NCI-H226 (cell line): ENCODE data around the gene MGAT5.

Experiments used
- DNase-seq: peaks from one replicate; pipeline ENCODE4 v3.0.0-alpha.2; 2015

Gene MGAT5

GRCh38 chr2:134432435-134432883 lies 178.6 kb downstream of the MGAT5 start:
- DNase-seq: no peak

GRCh38 chr2:134433469-134433868 lies 179.6 kb downstream of the MGAT5 start:
- DNase-seq: no peak

DNA sequence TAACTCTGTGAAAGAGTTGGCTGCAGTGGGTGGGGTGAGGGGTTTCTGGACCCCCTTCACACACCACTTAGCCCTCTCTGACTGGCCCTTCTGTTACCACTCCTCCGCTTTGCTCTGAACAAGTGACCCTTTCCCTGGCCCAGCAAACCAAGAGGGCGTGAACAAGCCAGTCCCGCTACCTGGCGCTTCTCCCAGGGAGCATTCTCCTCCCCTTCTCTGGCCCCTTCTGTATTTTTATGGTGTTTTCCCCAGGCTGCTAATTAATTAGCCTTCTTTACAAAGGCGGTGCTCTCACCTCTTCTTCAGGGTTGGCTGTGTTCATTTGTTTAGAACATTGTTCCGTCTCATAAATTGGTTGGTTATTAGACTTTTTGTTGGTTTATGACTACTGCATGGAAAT lies 180.1 kb downstream of the MGAT5 start:
- no peak for DNase-seq

DNA sequence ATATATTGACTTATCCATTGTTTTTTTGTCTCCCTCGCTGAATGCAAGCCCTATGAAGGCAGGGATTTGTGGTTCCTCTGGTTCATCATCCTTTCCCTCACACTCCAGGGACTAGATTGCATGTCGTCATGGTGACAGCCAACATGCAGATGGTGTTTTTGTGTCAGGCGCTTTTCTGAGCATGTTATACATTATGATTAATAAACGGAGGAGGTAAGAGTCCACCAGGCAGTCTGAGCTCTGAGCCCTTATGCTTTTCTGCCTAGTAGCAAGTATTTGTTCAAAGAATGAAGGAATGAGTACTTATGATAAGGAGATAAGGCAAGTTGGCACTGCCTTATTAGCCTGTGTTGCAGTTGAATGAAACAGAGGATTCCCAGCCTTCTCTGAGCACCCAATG lies 181.6 kb downstream of the MGAT5 start:
- DNase-seq: no peak

DNA sequence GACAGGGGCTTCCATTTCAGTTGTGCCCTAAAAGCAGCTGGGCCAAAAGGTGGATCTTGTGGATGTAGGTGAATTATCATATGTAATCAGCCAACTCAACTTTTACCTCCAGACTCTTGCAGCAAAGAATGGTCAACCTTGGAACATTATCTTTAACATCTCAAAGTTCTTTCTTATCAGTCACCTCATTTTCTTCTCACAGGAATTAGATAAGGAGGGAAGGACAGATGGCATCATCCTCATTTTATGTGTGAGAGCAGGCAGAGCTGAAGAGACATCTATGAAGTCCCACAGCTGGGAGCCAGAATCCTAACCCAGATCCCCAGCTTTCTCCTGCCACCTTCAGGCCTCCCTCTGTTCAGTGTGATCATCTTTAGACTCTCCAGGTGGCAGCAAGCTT lies 182.1 kb downstream of the MGAT5 start:
- no peak for DNase-seq

GRCh38 chr2:134436706-134437105 lies 182.8 kb downstream of the MGAT5 start:
- DNase-seq: peak; percentile 33

DNA sequence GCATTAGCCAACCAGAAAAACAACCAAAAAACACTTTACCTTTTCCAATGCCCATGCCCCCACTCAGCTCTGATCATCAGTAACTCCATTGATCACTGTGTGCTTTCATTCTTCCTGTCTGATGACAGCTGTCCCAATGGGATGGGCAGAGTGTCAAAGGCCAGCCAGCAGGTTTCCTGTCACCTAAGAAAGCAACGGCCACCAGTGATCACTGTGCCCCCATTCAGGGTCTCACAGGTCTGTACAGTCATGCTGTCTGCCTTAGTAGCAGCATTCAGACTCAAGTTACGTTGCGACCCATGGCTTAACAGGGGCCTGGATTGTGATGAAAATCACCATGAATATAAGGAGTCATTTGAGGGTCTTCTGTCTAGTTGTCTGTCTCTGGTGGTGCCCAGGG lies 184.5 kb downstream of the MGAT5 start:
- DNase-seq: no peak

- DNase-seq: no peak
Measured at GRCh38 chr2:134440336-134440909, 186.6 kb downstream of the MGAT5 start.

DNA sequence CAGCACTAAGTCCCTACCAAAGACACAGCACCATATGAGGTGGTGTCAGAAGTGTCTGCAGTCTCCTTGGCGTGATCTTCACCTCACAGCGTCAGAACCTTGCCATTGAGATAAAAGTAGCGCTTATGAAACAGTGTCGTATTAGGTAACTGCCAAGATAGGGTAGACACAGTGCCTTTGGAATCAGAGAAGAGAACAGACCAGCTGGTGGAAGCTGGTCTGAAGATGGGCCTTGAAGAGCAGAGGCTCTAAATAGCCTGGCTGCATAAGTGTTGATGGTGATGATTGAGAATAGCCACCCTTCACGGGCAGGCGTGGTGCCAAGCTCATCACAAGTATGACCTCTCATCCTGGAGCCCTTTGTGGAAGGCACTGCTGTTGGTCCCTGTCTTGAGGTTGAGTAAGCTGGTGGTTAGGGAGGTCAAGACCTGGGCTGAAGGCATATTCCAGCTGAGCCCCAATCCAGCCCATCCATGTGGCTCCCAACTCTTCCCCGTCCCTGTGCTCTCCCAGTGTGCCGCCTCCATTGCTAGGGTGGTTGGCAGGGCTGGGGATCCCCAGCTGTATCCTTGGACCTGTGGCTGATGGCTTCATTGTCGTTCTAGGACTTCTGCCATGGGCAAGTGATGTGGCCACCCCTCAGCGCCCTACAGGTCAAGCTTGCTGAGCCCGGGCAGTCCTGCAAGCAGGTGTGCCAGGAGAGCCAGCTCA lies 187.4 kb downstream of the MGAT5 start:
- DNase-seq: no peak

DNA sequence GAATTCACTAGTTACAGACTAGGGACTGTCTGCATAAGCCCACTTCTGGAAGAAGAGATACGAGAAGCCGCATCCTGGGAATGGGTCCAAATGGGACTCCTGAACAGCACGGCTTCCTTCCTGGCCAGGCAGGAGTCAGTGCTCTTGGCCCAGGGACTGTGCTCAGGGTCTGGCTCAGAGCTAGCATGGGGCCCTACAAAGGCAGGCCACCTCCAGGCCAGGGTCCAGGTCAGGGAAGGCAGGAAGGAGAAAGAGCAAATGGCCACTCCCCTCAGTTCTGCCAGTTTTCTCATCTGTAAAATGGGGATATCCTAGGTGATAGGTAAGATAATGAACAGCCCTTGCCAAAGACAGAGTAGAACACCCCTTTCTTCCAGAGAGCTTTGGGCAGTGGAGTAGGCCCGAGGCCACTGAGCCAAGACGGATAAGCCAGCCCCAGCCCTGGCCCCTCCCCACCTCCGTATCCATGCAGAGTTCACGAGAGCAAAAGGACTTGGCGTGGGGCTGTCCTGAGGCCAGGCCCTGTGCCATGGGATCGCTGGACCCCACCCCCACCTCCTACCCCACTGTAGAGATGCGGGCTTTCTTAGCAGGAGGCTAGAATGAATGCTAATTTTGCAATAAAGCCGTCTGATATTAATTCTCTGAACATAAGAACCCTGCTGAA lies 190.1 kb downstream of the MGAT5 start:
- no peak for DNase-seq

DNA sequence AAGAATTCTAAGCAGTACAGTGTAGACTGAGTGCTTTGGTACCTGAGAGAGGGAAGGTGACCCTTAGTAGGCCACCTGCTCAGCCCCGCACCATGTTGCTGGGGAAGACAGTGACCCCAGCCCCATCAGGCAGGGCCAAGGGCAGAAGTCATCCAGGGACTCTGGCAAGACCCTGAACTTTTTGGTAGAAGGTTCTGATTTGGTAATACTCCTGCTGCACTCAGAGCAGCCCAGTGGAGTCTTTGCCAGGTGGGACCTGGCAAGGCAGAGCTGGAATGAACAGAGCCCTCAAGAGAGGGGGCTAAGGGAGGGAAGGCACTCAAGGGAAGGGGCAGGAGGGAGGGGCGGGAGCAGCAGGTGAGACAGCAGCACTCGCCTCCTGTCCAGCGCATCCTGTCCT lies 191.2 kb downstream of the MGAT5 start:
- DNase-seq: no peak

DNA sequence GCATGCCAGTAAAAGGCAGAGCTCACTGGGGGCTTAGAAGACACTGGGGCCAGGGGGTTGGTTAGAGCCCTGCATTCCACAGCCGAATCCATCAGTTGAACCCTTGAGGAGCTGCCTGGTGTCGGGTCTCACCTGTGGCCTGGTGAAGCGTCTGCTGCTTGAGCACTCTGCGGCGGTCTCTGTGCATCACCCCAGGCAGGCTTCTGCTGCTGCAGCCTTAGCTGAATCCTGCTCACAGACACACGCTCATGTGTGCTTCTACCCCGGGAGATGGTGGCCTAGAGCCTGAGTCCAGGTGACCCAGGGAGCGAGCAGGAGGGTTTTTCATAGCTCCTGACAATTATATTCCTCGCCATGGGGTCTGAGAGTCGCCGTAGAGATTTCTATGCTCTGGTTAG lies 192.1 kb downstream of the MGAT5 start:
- no peak for DNase-seq

DNA sequence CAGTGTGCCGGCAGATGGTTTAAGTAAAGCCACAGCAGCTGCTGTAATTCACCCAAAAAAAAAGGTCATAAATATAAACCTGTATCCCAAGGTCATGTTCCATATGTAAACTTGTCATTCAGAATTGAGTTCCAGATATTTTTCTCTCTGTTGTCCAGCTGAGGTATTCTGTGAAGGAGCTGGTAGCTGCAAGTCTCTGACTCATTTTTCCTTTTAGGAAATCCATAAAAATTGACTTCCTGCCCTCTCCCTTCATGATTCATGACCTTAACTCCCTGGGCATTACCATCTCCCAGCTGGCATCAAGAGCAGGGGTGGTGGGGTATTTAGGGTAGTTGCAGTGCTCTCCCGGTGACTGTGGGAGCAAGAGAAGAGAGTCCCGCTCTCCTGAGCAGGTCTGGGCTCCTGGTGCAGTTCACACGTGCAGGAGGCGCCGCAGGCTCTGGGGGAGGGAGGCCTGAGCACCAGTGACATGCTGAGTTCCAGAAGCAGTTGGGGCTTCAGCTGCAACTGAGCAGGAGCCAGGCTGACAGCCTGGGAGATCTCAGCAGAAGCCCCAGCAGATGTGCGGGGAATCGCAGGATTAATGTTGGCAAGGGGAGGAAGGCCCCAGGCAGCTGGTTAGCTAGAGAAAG lies 192.6 kb downstream of the MGAT5 start:
- peak; percentile 17 for DNase-seq

- DNase-seq: no peak
Measured at GRCh38 chr2:134447669-134448068, 193.8 kb downstream of the MGAT5 start.

GRCh38 chr2:134448650-134449049 lies 194.8 kb downstream of the MGAT5 start:
- DNase-seq: no peak

DNA sequence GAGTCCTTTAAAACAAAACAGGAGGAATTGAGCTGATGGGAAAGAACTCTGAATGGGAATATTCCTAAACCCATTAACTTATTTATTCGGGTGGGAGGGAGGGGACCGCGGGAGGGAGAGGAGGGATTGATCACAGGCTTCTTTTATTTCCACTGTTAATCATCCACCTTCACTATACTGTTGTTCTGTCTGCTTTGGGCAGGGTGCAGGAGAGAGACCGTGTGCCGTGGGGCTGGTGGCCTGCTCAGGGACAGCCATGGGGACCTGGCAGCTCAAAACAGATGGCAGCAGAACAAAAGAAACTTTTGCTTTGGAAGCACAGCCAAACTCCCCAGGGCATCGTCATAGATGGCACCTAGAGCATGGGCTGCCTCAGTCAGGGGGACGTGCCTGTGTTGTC lies 195.3 kb downstream of the MGAT5 start:
- DNase-seq: no peak

GRCh38 chr2:134449751-134450513 lies 196.1 kb downstream of the MGAT5 start:
- DNase-seq: no peak

GRCh38 chr2:134451347-134451630 lies 197.4 kb downstream of the MGAT5 start:
- DNase-seq: no peak

GRCh38 chr2:134452042-134452733 lies 198.3 kb downstream of the MGAT5 start:
- DNase-seq: no peak

DNA sequence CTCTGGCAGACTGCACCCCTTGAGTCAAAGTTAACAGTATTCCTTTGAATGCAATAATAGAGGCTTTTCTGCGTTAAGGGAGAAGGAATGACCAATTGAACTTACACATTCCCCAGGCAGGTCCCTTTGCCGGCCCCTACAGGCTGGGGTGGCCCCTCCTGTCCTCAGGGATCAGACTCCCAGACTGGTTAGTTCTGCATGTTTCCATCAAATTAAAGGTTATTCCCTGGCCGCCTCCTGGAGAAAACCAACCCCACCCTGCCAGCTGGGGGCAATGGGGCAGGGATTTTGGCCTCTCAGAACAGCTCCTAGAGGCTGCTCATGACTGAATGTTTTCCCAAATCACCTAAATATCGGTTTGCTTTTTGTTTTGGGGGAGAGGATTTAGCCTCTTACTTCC lies 199.6 kb downstream of the MGAT5 start:
- no peak for DNase-seq

DNA sequence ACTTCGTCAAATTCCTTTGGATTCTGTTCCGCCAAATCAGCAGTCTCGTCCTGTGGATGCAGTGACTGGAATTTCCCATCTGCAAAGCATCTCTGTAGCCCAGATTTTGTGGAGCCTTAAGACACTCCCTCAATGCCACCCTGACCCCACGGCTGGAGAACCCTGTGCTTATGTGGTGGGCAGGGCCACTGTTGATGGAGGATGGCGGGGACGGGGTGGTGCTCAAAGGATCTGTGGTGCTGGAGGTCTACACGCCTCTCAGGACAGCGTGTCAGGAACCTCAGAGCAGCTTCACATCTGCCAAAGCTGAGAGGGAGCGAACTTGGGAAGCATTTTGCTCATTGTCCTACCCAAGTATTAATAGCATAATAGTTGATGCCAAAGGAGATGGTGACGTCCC lies 200.1 kb downstream of the MGAT5 start:
- DNase-seq: no peak

DNA sequence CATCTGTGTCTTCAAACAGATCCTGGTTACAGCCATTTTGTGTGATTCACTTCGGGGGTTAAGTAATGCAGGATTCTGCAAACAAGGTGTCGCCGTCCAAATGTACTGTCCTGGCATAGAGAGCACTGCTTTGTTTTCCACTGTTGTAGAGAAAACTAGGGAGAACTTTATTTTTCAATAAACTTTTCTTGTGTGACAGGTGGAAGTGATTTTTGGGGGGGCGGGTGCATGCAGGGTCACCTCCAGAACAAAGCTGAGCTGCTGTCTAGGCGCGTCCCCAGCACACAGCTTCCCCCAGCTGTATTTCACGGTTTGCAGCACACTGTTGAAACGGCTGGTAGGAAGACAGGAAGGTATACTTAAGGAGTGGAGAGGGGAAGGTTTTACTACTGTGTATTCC lies 200.6 kb downstream of the MGAT5 start:
- no peak for DNase-seq

GRCh38 chr2:134454931-134455330 lies 201.1 kb downstream of the MGAT5 start:
- no peak for DNase-seq
